GM20000 (cell line): ENCODE results near the gene PLEKHG4B.

Source experiments
- DNase-seq: peaks from one replicate; pipeline ENCODE4 v3.0.0; 2012; ENCODE audit warnings: low spot score
- CTCF ChIP-seq: IDR thresholded peaks from 2 replicates; pipeline ENCODE4 v1.5.1; 2012; ENCODE audit warnings: mild to moderate bottlenecking, control low read depth; ENCODE audit errors: extremely low read depth, missing control alignments

PLEKHG4B gene

GRCh38 chr5:142246-142810, 50.4 kb downstream of the PLEKHG4B start:
- no peak for TF ChIP-seq CTCF
- no peak for DNase-seq

DNA sequence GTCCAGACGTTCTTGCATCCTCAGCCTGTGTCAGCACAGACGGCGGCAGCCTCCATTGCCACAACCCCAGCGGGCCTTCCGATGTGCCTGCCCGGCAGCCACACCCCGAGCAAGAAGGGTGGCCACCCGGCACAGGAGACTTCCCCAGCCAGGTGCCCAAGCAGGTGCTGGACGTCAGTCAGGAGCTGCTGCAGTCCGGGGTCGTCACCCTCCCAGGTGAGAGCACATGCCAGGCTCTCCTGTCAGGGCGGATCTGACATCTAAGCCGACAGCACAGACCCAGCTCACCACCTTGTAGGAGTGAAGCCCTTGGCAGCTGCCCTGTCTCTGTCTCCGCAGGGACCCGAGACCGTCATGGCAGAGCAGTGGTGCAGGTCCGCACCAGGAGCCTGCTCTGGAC, 51.1 kb downstream of the PLEKHG4B start:
- TF ChIP-seq CTCF, result no peak
- no peak for DNase-seq

DNA sequence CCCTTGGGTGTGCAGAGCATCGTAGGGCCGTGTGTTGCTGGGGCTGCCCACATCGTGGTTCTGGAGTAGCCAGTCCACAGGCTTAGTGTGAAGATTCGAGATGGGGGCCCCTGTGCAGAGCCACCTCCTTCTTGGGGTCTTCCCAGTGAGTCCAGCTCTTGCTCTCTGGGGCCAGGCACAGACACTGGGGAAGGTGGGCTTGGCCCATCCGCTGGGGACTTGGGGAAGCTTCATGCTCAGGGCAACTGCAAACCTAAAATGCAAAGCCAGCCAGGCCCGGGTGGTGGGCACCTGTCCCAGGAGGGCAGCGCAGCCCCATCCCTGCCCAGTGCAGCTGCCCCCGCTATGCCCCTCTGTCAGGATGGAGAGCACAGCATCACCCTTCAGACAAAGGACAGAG, 53.0 kb downstream of the PLEKHG4B start:
- no peak for TF ChIP-seq CTCF
- no peak for DNase-seq

GRCh38 chr5:145585-146323, 53.8 kb downstream of the PLEKHG4B start:
- no peak for DNase-seq
- no peak for TF ChIP-seq CTCF

DNA sequence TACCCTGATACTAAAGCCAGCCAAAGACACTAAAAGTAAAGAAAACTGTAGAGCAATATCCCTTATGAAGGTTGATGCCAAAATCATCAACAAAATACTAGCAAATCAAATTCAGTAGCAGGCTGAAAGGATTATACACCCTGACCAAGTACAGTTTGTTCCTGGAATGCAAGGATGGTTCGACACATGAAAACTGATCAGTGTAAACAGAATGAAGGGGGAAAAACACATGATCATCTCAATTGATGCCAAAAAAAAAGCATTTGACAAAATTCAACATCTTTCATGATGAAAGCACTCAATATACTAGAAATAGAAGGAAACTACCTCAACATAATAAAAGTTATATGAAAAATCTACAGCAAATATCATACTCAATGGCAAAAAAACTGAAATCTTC, 55.8 kb downstream of the PLEKHG4B start:
- DNase-seq, result no peak
- TF ChIP-seq CTCF, result no peak

DNA sequence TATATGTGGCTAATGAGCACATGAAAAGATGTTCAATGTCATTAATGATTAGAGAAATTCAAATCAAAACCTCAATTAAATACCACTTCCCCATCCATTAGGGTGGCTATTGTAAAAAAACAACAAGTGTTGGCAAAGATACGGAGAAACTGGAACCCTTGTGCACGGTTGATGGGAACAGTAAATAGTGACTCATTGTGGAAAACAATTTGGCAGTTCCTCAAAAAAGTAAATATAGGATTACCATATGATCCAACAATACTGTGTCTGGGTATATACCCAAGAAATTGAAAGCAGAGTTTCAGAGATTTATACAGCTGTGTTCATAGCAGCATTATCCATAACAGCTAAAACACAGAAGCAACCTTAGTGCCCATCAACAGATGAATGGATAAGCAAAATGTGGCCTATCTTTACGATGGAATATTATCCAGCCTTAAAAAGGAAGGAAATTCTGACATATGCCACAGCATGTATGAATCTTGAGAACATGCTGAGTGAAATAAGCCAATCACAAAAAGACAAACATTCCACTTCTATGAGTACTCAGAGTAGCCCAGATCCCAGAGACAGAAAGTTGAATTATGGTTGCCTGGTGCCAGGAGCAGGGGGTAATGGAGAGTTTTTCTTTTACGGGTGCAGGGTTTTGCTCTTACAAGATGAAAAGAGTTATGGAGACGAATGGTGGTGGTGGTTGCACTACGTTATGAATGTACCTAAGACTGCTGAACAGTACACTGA, 57.9 kb downstream of the PLEKHG4B start:
- DNase-seq, result no peak
- no peak for TF ChIP-seq CTCF

GRCh38 chr5:150746-151145, 58.8 kb downstream of the PLEKHG4B start:
- no peak for DNase-seq
- no peak for TF ChIP-seq CTCF
